HCT116 (cell line): Measurements from ENCODE around the gene CA10.

Experiments used
- CBX3 ChIP-seq: IDR thresholded peaks from 2 replicates; pipeline ENCODE4 v1.6.1; 2012; ENCODE audit warnings: low read depth
- CTCF ChIP-seq, 3 experiments: fragments of 200-600 bp in 1 of 3; sonication (generic) in 1 of 3; IDR thresholded peaks in 2 of 3; conservative IDR thresholded peaks in 1 of 3; 2 replicates each; pipeline ENCODE4 v1.5.1; 2012 to 2017; ENCODE audit warnings: low read depth in 2 of 3, low read length in 2 of 3, antibody characterized with exemption in 1 of 3, borderline replicate concordance in 1 of 3, control low read depth in 1 of 3, mild to moderate bottlenecking in 1 of 3, mixed read lengths in 1 of 3, mixed run types in 1 of 3, moderate library complexity in 1 of 3; ENCODE audit not compliant: insufficient read depth in 1 of 3
- POLR2A ChIP-seq: IDR thresholded peaks from 2 replicates; pipeline ENCODE4 v1.7.0; 2011; ENCODE audit warnings: borderline replicate concordance; ENCODE audit not compliant: insufficient read depth, insufficient read length; ENCODE audit errors: extremely low read depth
- POLR2AphosphoS5 ChIP-seq: IDR thresholded peaks from 2 replicates; pipeline ENCODE4 v1.6.1; 2011; ENCODE audit warnings: mild to moderate bottlenecking, low read depth, low read length, moderate library complexity
- REST ChIP-seq: IDR thresholded peaks from 2 replicates; pipeline ENCODE4 v1.6.1; 2012; ENCODE audit warnings: low read depth

DNA sequence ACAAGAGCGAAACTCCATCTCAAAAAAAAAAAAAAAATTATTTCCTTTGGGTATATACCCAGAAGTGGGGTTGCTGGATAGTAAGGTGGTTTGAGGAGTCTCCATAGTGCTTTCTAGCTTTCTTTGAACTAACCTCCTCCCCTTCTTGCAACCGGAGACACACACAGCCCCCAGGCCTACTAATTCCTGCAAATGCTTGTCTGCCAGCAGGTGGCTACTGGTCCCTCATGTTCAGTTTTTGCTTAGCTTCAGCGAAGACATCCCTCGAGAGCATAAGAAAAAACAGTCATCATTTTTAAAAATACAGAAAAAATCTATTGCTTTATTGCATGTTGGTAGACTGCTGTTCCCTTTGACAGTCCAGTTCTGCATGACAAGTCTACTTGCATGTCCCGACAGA lies 459.2 kb downstream of the CA10 start:
- no peak for TF ChIP-seq CTCF (IDR thresholded peaks at IDR 0.05 in 2 of 3, conservative IDR thresholded peaks at IDR 0.05 in 1 of 3; ENCODE audit: borderline replicate concordance in 1 of 3, insufficient read depth in 1 of 3, low read depth in 2 of 3, low read length in 2 of 3)
- no peak for TF ChIP-seq CBX3
- no peak for TF ChIP-seq POLR2AphosphoS5
- TF ChIP-seq POLR2A, result no peak
- TF ChIP-seq REST, result no peak
